GM10847 (cell line): ENCODE data around the gene SH2D3A.

Source experiments
- POLR2A ChIP-seq: IDR thresholded peaks from 2 replicates; pipeline ENCODE4 v1.6.1; 2011; ENCODE audit not compliant: insufficient read length; ENCODE audit errors: extremely low read depth

Gene SH2D3A

GRCh38 chr19:6721773-6722172 lies 45.5 kb downstream of the SH2D3A start:
- TF ChIP-seq POLR2A: no peak

GRCh38 chr19:6721138-6721474 lies 46.1 kb downstream of the SH2D3A start:
- no peak for TF ChIP-seq POLR2A

GRCh38 chr19:6720369-6721137 lies 46.7 kb downstream of the SH2D3A start, which contains the start of gene C3:
C3 (minus strand) TSS chr19:6720650; CDS start chr19:6720589, 61 bp downstream.
- no peak for TF ChIP-seq POLR2A

- no peak for TF ChIP-seq POLR2A
Observed at GRCh38 chr19:6719992-6720368, 47.3 kb downstream of the SH2D3A start.

- no peak for TF ChIP-seq POLR2A
Observed at GRCh38 chr19:6719540-6719861, 47.7 kb downstream of the SH2D3A start.

- no peak for TF ChIP-seq POLR2A
Observed at GRCh38 chr19:6718741-6719539, 48.3 kb downstream of the SH2D3A start.

GRCh38 chr19:6718111-6718740 lies 49.0 kb downstream of the SH2D3A start:
- no peak for TF ChIP-seq POLR2A

GRCh38 chr19:6717441-6717971 lies 49.7 kb downstream of the SH2D3A start:
- TF ChIP-seq POLR2A: no peak

- no peak for TF ChIP-seq POLR2A
Observed at GRCh38 chr19:6717036-6717435, 50.2 kb downstream of the SH2D3A start.

- TF ChIP-seq POLR2A: no peak
Observed at GRCh38 chr19:6716610-6716970, 50.6 kb downstream of the SH2D3A start.

- no peak for TF ChIP-seq POLR2A
Observed at GRCh38 chr19:6714749-6715555, 52.3 kb downstream of the SH2D3A start.

- TF ChIP-seq POLR2A: no peak
Observed at GRCh38 chr19:6713773-6714692, 53.2 kb downstream of the SH2D3A start.

- TF ChIP-seq POLR2A: no peak
Observed at GRCh38 chr19:6712692-6713670, 54.3 kb downstream of the SH2D3A start.
